Measurements from ENCODE around the gene MRPL16.

DNA sequence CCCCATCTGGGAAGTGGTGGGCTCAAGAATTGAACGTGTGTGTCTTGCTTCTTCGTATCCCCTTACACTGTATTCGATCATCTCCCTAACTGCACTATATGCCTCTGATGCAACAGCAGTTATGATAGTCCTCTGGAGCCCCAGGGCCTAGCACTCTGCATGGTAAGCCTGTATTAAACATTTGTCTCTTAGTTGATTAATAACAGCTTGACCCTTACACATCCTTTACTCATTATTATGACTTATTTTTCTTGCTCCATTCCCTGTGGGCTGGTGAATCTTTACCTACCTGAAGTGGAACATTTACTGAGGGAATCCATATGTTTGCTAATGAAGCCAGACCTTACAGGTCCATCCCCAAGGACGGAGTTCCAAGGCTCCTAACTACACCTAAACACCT is 49.8 kb downstream of the MRPL16 start:
- TF ChIP-seq POLR2A (IDR thresholded peaks at IDR 0.05) (no peak), EP300 (IDR thresholded peaks at IDR 0.05) (no peak)
